ENCODE results near the gene NHEJ1. TPM values are rescaled to one million over a fixed set of nuclear protein-coding genes. Genes with fewer than 3 reads are reported as not detected.
A peak's percentile ranks its signal among the peaks of the same experiment; 100 is the strongest.

The NHEJ1 gene
- total and polyA plus RNA-seq, 2 of the 13 experiments (the other 11 are each of a cell fraction or from before 2014, with no cell fraction given): 30.0 to 30.7 TPM

GRCh38 chr2:219106251-219106650 lies 54.4 kb downstream of the NHEJ1 start (continued):
- TF ChIP-seq RAD21 (CRISPR knock-in tag; IDR thresholded peaks at IDR 0.05): no peak
- no peak for TF ChIP-seq TOPORS (CRISPR knock-in tag; IDR thresholded peaks at IDR 0.05)
- TF ChIP-seq TCF7L2 (IDR thresholded peaks at IDR 0.05; ENCODE audit: low read depth, low read length): 0 out of 2 replicates have a peak, but pooled peaks have one; percentile 32
- TF ChIP-seq TFE3 (CRISPR knock-in tag; IDR thresholded peaks at IDR 0.05): no peak
- TF ChIP-seq THAP11 (CRISPR knock-in tag; IDR thresholded peaks at IDR 0.05): no peak
- TF ChIP-seq RFXAP (CRISPR knock-in tag; IDR thresholded peaks at IDR 0.05; ENCODE audit: borderline replicate concordance): no peak
- TF ChIP-seq ZBTB25 (CRISPR knock-in tag; IDR thresholded peaks at IDR 0.05): no peak
- TF ChIP-seq EP300 (IDR thresholded peaks at IDR 0.05; ENCODE audit: low read depth in 2 of 2, low read length in 2 of 2): peak in 1 of 2 experiments; percentile 30; a peak in 1 of 4 replicates
- no peak for TF ChIP-seq EP300 (CRISPR knock-in tag; IDR thresholded peaks at IDR 0.05; ENCODE audit: borderline replicate concordance)
- TF ChIP-seq AHDC1 (CRISPR knock-in tag; IDR thresholded peaks at IDR 0.05; ENCODE audit: borderline replicate concordance): no peak
- TF ChIP-seq ZNF749 (CRISPR knock-in tag; IDR thresholded peaks at IDR 0.05; ENCODE audit: borderline replicate concordance): no peak
- TF ChIP-seq ATF7 (IDR thresholded peaks at IDR 0.05): no peak
- no peak for TF ChIP-seq ATF7 (CRISPR knock-in tag; IDR thresholded peaks at IDR 0.05)
- TF ChIP-seq MYC (CRISPR knock-in tag; IDR thresholded peaks at IDR 0.05; ENCODE audit: borderline replicate concordance): no peak
- no peak for TF ChIP-seq NFATC3 (CRISPR knock-in tag; IDR thresholded peaks at IDR 0.05)
- TF ChIP-seq TOE1 (CRISPR knock-in tag; IDR thresholded peaks at IDR 0.05): no peak
- no peak for TF ChIP-seq TFAP4 (IDR thresholded peaks at IDR 0.05; ENCODE audit: borderline replicate concordance, low read depth)
- TF ChIP-seq MIER3 (CRISPR knock-in tag; IDR thresholded peaks at IDR 0.05; ENCODE audit: borderline replicate concordance): 0 out of 2 replicates have a peak, but pooled peaks have one; percentile 42
- no peak for TF ChIP-seq ZNF496 (CRISPR knock-in tag; IDR thresholded peaks at IDR 0.05; ENCODE audit: insufficient replicate concordance)
- no peak for TF ChIP-seq ZBTB39 (CRISPR knock-in tag; IDR thresholded peaks at IDR 0.05)

Data from HepG2 (cell line).